Liver (tissue), 9 donors: ENCODE measurements around the gene XRCC5. TPM values are rescaled to one million over a fixed set of nuclear protein-coding genes. Genes with fewer than 3 reads are reported as not detected.

Experiments
- DNase-seq: peaks from one replicate; pipeline ENCODE4 v3.0.0-alpha.2; 2017; ENCODE audit warnings: low spot score
- H3K27ac ChIP-seq, 2 donors: one replicate each; pipeline ENCODE4 v1.7.0; 2013; ENCODE audit warnings: inconsistent platforms in 2 of 2, low read length in 2 of 2, control low read depth in 1 of 2, low read depth in 1 of 2, mild to moderate bottlenecking in 1 of 2
- H3K27me3 ChIP-seq, 4 donors: one replicate each; pipeline versions ENCODE4 v1.6.1 to v1.7.0; 2013; ENCODE audit warnings: low read length in 3 of 4, inconsistent platforms in 1 of 4, mild to moderate bottlenecking in 1 of 4, moderate library complexity in 1 of 4; ENCODE audit not compliant: control insufficient read depth in 4 of 4, insufficient read depth in 4 of 4
- H3K36me3 ChIP-seq, 4 donors: one replicate each; pipeline versions ENCODE4 v1.6.1 to v1.7.0; 2013; ENCODE audit warnings: low read length in 3 of 4, mild to moderate bottlenecking in 3 of 4, low read depth in 1 of 4, moderate library complexity in 1 of 4; ENCODE audit not compliant: control insufficient read depth in 4 of 4, insufficient read depth in 3 of 4
- H3K4me1 ChIP-seq, 4 donors: one replicate each; pipeline versions ENCODE4 v1.6.1 to v1.7.0; 2013; ENCODE audit warnings: low read length in 3 of 4, mild to moderate bottlenecking in 3 of 4, moderate library complexity in 1 of 4; ENCODE audit not compliant: control insufficient read depth in 4 of 4, insufficient read depth in 4 of 4
- H3K4me3 ChIP-seq, 3 donors: one replicate each; pipeline versions ENCODE4 v1.6.1 to v1.7.0; 2013; ENCODE audit warnings: low read length in 3 of 3, control low read depth in 1 of 3, low read depth in 1 of 3, mild to moderate bottlenecking in 1 of 3
- H3K9ac ChIP-seq, 2 donors: one replicate each; pipeline ENCODE4 v1.7.0; 2013; ENCODE audit warnings: low read length in 2 of 2, mild to moderate bottlenecking in 2 of 2, moderate library complexity in 2 of 2, control low read depth in 1 of 2, low read depth in 1 of 2
- H3K9me3 ChIP-seq, 4 donors: one replicate each; pipeline versions ENCODE4 v1.6.1 to v1.7.0; 2013; ENCODE audit warnings: low read length in 3 of 4; ENCODE audit not compliant: control insufficient read depth in 4 of 4
- ATF3 ChIP-seq: IDR thresholded peaks from 2 replicates; pipeline ENCODE4 v1.6.1; 2016; ENCODE audit warnings: antibody characterized with exemption
- CTCF ChIP-seq: fragments of 150-350 bp; IDR thresholded peaks from 2 replicates; pipeline ENCODE4 v1.5.1; 2017; ENCODE audit warnings: improper control_type of control experiment, low read depth, low read length; ENCODE audit not compliant: missing input control
- EGR1 ChIP-seq, 2 donors: IDR thresholded peaks; 2 replicates each; pipeline ENCODE4 v1.6.1; 2016 to 2018; ENCODE audit warnings: antibody characterized with exemption in 2 of 2, low read depth in 2 of 2
- FOXA1 ChIP-seq: IDR thresholded peaks from 2 replicates; pipeline ENCODE4 v1.6.1; 2016; ENCODE audit warnings: antibody characterized with exemption
- FOXA2 ChIP-seq: IDR thresholded peaks from 2 replicates; pipeline ENCODE4 v1.6.1; 2016; ENCODE audit warnings: antibody characterized with exemption
- GABPA ChIP-seq, 2 donors: IDR thresholded peaks in 1 of 2; conservative IDR thresholded peaks in 1 of 2; 2 replicates each; pipeline ENCODE4 v1.6.1; 2016; ENCODE audit warnings: antibody characterized with exemption in 2 of 2, mild to moderate bottlenecking in 1 of 2, moderate library complexity in 1 of 2
- HNF4A ChIP-seq, 2 donors: conservative IDR thresholded peaks; 2 replicates each; pipeline ENCODE4 v1.6.1; 2016; ENCODE audit warnings: antibody characterized with exemption in 2 of 2, mild to moderate bottlenecking in 2 of 2
- JUND ChIP-seq, 2 donors: IDR thresholded peaks; 2 replicates each; pipeline ENCODE4 v1.6.1; 2016; ENCODE audit warnings: antibody characterized with exemption in 2 of 2
- MAX ChIP-seq: IDR thresholded peaks from 2 replicates; pipeline ENCODE4 v1.6.1; 2016; ENCODE audit warnings: antibody characterized with exemption
- NR2F2 ChIP-seq: IDR thresholded peaks from 2 replicates; pipeline ENCODE4 v1.6.1; 2016; ENCODE audit warnings: antibody characterized with exemption
- RAD21 ChIP-seq, 2 donors: IDR thresholded peaks; 2 replicates each; pipeline ENCODE4 v1.6.1; 2016; ENCODE audit warnings: antibody characterized with exemption in 2 of 2, mild to moderate bottlenecking in 2 of 2
- REST ChIP-seq: IDR thresholded peaks from 2 replicates; pipeline ENCODE4 v1.6.1; 2016; ENCODE audit warnings: antibody characterized with exemption, mild to moderate bottlenecking
- RXRA ChIP-seq, 2 donors: IDR thresholded peaks; 2 replicates each; pipeline ENCODE4 v1.6.1; 2017 to 2018; ENCODE audit warnings: antibody characterized with exemption in 2 of 2, mild to moderate bottlenecking in 1 of 2
- SP1 ChIP-seq: IDR thresholded peaks from 2 replicates; pipeline ENCODE4 v1.6.1; 2018; ENCODE audit warnings: antibody characterized with exemption, mild to moderate bottlenecking
- TAF1 ChIP-seq: conservative IDR thresholded peaks from 2 replicates; pipeline ENCODE4 v1.6.1; 2016; ENCODE audit warnings: antibody characterized with exemption, mild to moderate bottlenecking
- YY1 ChIP-seq: IDR thresholded peaks from 2 replicates; pipeline ENCODE4 v1.6.1; 2016; ENCODE audit warnings: antibody characterized with exemption, mild to moderate bottlenecking
- ZBTB33 ChIP-seq: IDR thresholded peaks from 2 replicates; pipeline ENCODE4 v1.6.1; 2016; ENCODE audit warnings: antibody characterized with exemption
- WGBS: extraction: QIAGEN DNeasy Blood & Tissue Kit; methylation state at CpG from one replicate; pipeline ENCODE4 v1.1.7; 2013; 5-methylcytosine and 5-hydroxymethylcytosine counted together
- polyA plus RNA-seq, 2 donors: library from polyadenylated mRNA; stranded (reverse) in 1 of 2; unstranded in 1 of 2; fragments of 200-250 nt in 1 of 2; fragments of >200 nt in 1 of 2; fragmentation: Nextera tagmentation in 1 of 2; extraction: Ambion mirVana in 1 of 2; gene quantifications; one replicate each; pipeline versions ENCODE4 v1.2.1 to v1.2.3, GENCODE V29; 2013 to 2015
- total RNA-seq, 2 donors: library from RNA; depleted of rRNA; stranded (reverse); fragments of >200 nt; gene quantifications; one replicate each; pipeline ENCODE4 v1.2.3, GENCODE V29; 2014
- donor health status: healthy.
- donor health status: healthy.
- donor health status: healthy.
- donor health status: healthy.
- donor health status: healthy.

Gene XRCC5
- total and polyA plus RNA-seq, 4 donors = 63.7 to 140 (median 84.5) TPM

GRCh38 chr2:216073773-216074172, 35.4 kb upstream of the XRCC5 start:
- Histone ChIP-seq H3K36me3 (peaks cover 0 to 9% (median 2%) of the 10 kb centered on the region in 4 donors), H3K9me3 (no peaks in the 10 kb centered on the region), H3K4me3 (no peak overlapping the region), H3K9ac (no peak overlapping the region), H3K27me3 (no peaks in the 10 kb centered on the region), H3K27ac (peak overlapping the region in 1 of 2 donors; percentile 16), H3K4me1 (peaks cover 12 to 66% (median 61%) of the 10 kb centered on the region in 4 donors)
- DNase-seq = no peak
- no peak for TF ChIP-seq HNF4A (conservative IDR thresholded peaks at IDR 0.05)
- no peak for TF ChIP-seq REST
- no peak for TF ChIP-seq JUND (IDR thresholded peaks at IDR 0.05)
- TF ChIP-seq FOXA1 = no peak
- TF ChIP-seq NR2F2 = no peak
- no peak for TF ChIP-seq ZBTB33
- TF ChIP-seq TAF1 = no peak
- no peak for TF ChIP-seq RAD21 (IDR thresholded peaks at IDR 0.05)
- TF ChIP-seq YY1 = no peak
- no peak for TF ChIP-seq GABPA (IDR thresholded peaks at IDR 0.05 in 1 of 2, conservative IDR thresholded peaks at IDR 0.05 in 1 of 2)
- no peak for TF ChIP-seq EGR1 (IDR thresholded peaks at IDR 0.05; ENCODE audit: low read depth in 2 of 2)
- TF ChIP-seq CTCF = no peak
- no peak for TF ChIP-seq SP1

- Histone ChIP-seq H3K9ac (no peak overlapping the region), H3K27ac (peak overlapping the region in 1 of 2 donors; percentile 16), H3K27me3 (no peaks in the 10 kb centered on the region), H3K4me1 (peaks cover 12 to 64% (median 58%) of the 10 kb centered on the region in 4 donors), H3K4me3 (no peak overlapping the region), H3K36me3 (peaks cover 0 to 5% (median 2%) of the 10 kb centered on the region in 4 donors), H3K9me3 (no peaks in the 10 kb centered on the region)
- WGBS = 51% methylated on average over 1 of the region's 1 CpG
- no peak for DNase-seq
- no peak for TF ChIP-seq EGR1 (IDR thresholded peaks at IDR 0.05; ENCODE audit: low read depth in 2 of 2)
- TF ChIP-seq FOXA1 = no peak
- no peak for TF ChIP-seq MAX
- no peak for TF ChIP-seq YY1
- no peak for TF ChIP-seq GABPA (IDR thresholded peaks at IDR 0.05 in 1 of 2, conservative IDR thresholded peaks at IDR 0.05 in 1 of 2)
- TF ChIP-seq RAD21 (IDR thresholded peaks at IDR 0.05) = no peak
- TF ChIP-seq ATF3 = no peak
- no peak for TF ChIP-seq ZBTB33
- no peak for TF ChIP-seq NR2F2
- TF ChIP-seq TAF1 = no peak
- no peak for TF ChIP-seq FOXA2
- no peak for TF ChIP-seq HNF4A (conservative IDR thresholded peaks at IDR 0.05)
- TF ChIP-seq JUND (IDR thresholded peaks at IDR 0.05) = no peak
- TF ChIP-seq CTCF = no peak
- no peak for TF ChIP-seq RXRA (IDR thresholded peaks at IDR 0.05)
Measured at GRCh38 chr2:216074380-216074779, 34.8 kb upstream of the XRCC5 start.
